NCI-H748 (cell line): Measurements from ENCODE around the gene DRGX.

Source experiments
- DNase-seq: peaks from one replicate; lab custom pipeline; 2025; ENCODE audit not compliant: unreplicated experiment; lab: John Stamatoyannopoulos, UW

DRGX gene

GRCh38 chr10:49322371-49323170, 73.3 kb downstream of the DRGX start:
- DNase-seq = no peak

- DNase-seq = no peak
Measured at GRCh38 chr10:49321021-49321420, 74.9 kb downstream of the DRGX start.

GRCh38 chr10:49320191-49320590, 75.7 kb downstream of the DRGX start:
- DNase-seq = no peak

GRCh38 chr10:49319206-49319605, 76.7 kb downstream of the DRGX start:
- DNase-seq = no peak

GRCh38 chr10:49318755-49319154, 77.1 kb downstream of the DRGX start:
- no peak for DNase-seq

GRCh38 chr10:49318028-49318427, 77.9 kb downstream of the DRGX start:
- no peak for DNase-seq

- DNase-seq = no peak
Measured at GRCh38 chr10:49314806-49315205, 81.1 kb downstream of the DRGX start.
